Superior temporal gyrus (tissue), 1 donor: ENCODE results near the gene COL6A3.
A peak's percentile ranks its signal among the peaks of the same experiment; 100 is the strongest.

Source experiments
- DNase-seq: peaks from one replicate; pipeline ENCODE4 v3.0.0-alpha.2; 2016; ENCODE audit errors: extremely low spot score

Gene COL6A3

GRCh38 chr2:237294460-237294859 is 119.5 kb downstream of the COL6A3 start:
- no peak for DNase-seq

GRCh38 chr2:237293978-237294377 is 120.0 kb downstream of the COL6A3 start:
- no peak for DNase-seq

- peak; percentile 59 for DNase-seq
These were observed 122.7 kb downstream of the COL6A3 start for GRCh38 chr2:237291138-237291792.

GRCh38 chr2:237290261-237290660 is 123.7 kb downstream of the COL6A3 start:
- DNase-seq: no peak

- DNase-seq: no peak
These were observed 124.8 kb downstream of the COL6A3 start for GRCh38 chr2:237289139-237289538.

GRCh38 chr2:237287872-237288271 is 126.1 kb downstream of the COL6A3 start:
- no peak for DNase-seq

- DNase-seq: no peak
These were observed 130.6 kb downstream of the COL6A3 start for GRCh38 chr2:237283131-237283928.

- DNase-seq: no peak
These were observed 131.3 kb downstream of the COL6A3 start for GRCh38 chr2:237282568-237283128.

- no peak for DNase-seq
These were observed 132.1 kb downstream of the COL6A3 start for GRCh38 chr2:237281836-237282306.

GRCh38 chr2:237280939-237281338 is 133.0 kb downstream of the COL6A3 start:
- no peak for DNase-seq

GRCh38 chr2:237280229-237280628 is 133.7 kb downstream of the COL6A3 start:
- no peak for DNase-seq

- no peak for DNase-seq
These were observed 134.8 kb downstream of the COL6A3 start for GRCh38 chr2:237279012-237279768.

GRCh38 chr2:237278568-237278967 is 135.4 kb downstream of the COL6A3 start:
- no peak for DNase-seq

GRCh38 chr2:237276716-237277490 is 137.1 kb downstream of the COL6A3 start:
- no peak for DNase-seq
